H1 (cell line): ENCODE data around the gene SH3GL2. TPM values are rescaled to one million over a fixed set of nuclear protein-coding genes. Genes with fewer than 3 reads are reported as not detected.

Experiments used
- CTCF ChIA-PET: fragments of 300-600 bp; sonication (Branson Sonifier 250); formaldehyde crosslinking; loops from one replicate; lab custom pipeline; 2021; ENCODE audit not compliant: partially characterized antibody; lab: Charles Lee
- POLR2A ChIA-PET: fragments of 300-600 bp; sonication (Branson Sonifier 250); formaldehyde crosslinking; loops from one replicate; lab custom pipeline; 2021; ENCODE audit warnings: inconsistent platforms; ENCODE audit not compliant: partially characterized antibody; lab: Charles Lee
- DNase-seq, 2 experiments: peaks; one replicate each; pipeline versions ENCODE4 v3.0.0 to v3.0.0-alpha.2; 2010 to 2022; ENCODE audit warnings: low spot score in 2 of 2, low read depth in 1 of 2, mixed read lengths in 1 of 2
- FAIRE-seq: peaks from 2 replicates; lab custom pipeline; 2011; peaks lifted over from hg19 to GRCh38; lab: Jason Lieb, UNC
- H2AFZ ChIP-seq: 2 replicates; pipeline ENCODE4 v1.8.1; 2012; ENCODE audit warnings: low read length, inconsistent platforms
- H2AK5ac ChIP-seq: 2 replicates; pipeline ENCODE4 v1.6.1; 2013; ENCODE audit warnings: low read depth, low read length
- H2BK120ac ChIP-seq: replicated peaks from 2 replicates; pipeline ENCODE3; 2013; ENCODE audit warnings: low read depth, low read length, inconsistent platforms
- H2BK12ac ChIP-seq: 2 replicates; pipeline ENCODE4 v1.6.1; 2013; ENCODE audit warnings: low read depth, low read length
- H2BK15ac ChIP-seq: 2 replicates; pipeline ENCODE4 v1.6.1; 2013; ENCODE audit warnings: low read length
- H2BK20ac ChIP-seq: 2 replicates; pipeline ENCODE4 v1.6.1; 2013; ENCODE audit warnings: low read length
- H2BK5ac ChIP-seq: 2 replicates; pipeline ENCODE4 v1.6.1; 2013; ENCODE audit warnings: low read depth, low read length
- H3K14ac ChIP-seq: 2 replicates; pipeline ENCODE4 v1.6.1; 2013; ENCODE audit warnings: inconsistent platforms; ENCODE audit not compliant: insufficient read length
- H3K18ac ChIP-seq: 2 replicates; pipeline ENCODE4 v1.6.1; 2013; ENCODE audit warnings: low read length; ENCODE audit errors: extremely low read depth
- H3K23ac ChIP-seq: 2 replicates; pipeline ENCODE4 v1.6.1; 2013; ENCODE audit warnings: inconsistent platforms; ENCODE audit not compliant: insufficient read length
- H3K23me2 ChIP-seq: 2 replicates; pipeline ENCODE4 v1.6.1; 2013; ENCODE audit warnings: low read depth, low read length
- H3K27ac ChIP-seq: 2 replicates; pipeline ENCODE4 v1.6.1; 2011; ENCODE audit warnings: low read depth, low read length, inconsistent platforms
- H3K27me3 ChIP-seq, 4 experiments: replicated peaks in 1 of 4; 1 replicate in 1 of 4; 2 replicates in 3 of 4; pipeline versions ENCODE4 v1.6.1 to v1.8.1; 2011 to 2013; ENCODE audit warnings: low read length in 3 of 4, mild to moderate bottlenecking in 3 of 4, inconsistent platforms in 2 of 4, mixed read lengths in 2 of 4, moderate library complexity in 1 of 4; ENCODE audit not compliant: control insufficient read depth in 3 of 4, insufficient read depth in 3 of 4; ENCODE audit errors: extremely low read depth in 1 of 4
- H3K36me3 ChIP-seq, 4 experiments: 2 replicates each; pipeline versions ENCODE4 v1.6.1 to v1.8.1; 2011 to 2013; ENCODE audit warnings: mild to moderate bottlenecking in 4 of 4, low read length in 3 of 4, moderate library complexity in 2 of 4, control low read depth in 1 of 4, inconsistent platforms in 1 of 4; ENCODE audit not compliant: insufficient read depth in 4 of 4, control insufficient read depth in 2 of 4
- H3K4ac ChIP-seq: replicated peaks from 2 replicates; pipeline ENCODE3; 2013; ENCODE audit warnings: low read length, low read depth, mixed read lengths, inconsistent platforms; ENCODE audit not compliant: insufficient read length
- H3K4me1 ChIP-seq, 4 experiments: replicated peaks in 1 of 4; 1 replicate in 1 of 4; 2 replicates in 3 of 4; pipeline versions ENCODE4 v1.6.1 to v1.8.1; 2011 to 2013; ENCODE audit warnings: low read length in 3 of 4, inconsistent platforms in 2 of 4, mixed read lengths in 1 of 4; ENCODE audit not compliant: insufficient read depth in 4 of 4, control insufficient read depth in 3 of 4
- H3K4me2 ChIP-seq, 2 experiments: 2 replicates each; pipeline versions ENCODE4 v1.6.1 to v1.8.1; 2011 to 2013; ENCODE audit warnings: low read depth in 2 of 2, low read length in 2 of 2, control low read depth in 1 of 2, inconsistent platforms in 1 of 2, mild to moderate bottlenecking in 1 of 2; ENCODE audit not compliant: insufficient read depth in 1 of 2
- H3K4me3 ChIP-seq, 4 experiments: fragments of 200-600, 300-600 bp in 1 of 4; sonication (generic), shearing (Covaris generic), sonication (Bioruptor Twin) in 1 of 4; 2 replicates each; pipeline versions ENCODE4 v1.5.1 to v1.8.1; 2011 to 2016; ENCODE audit warnings: low read length in 4 of 4, low read depth in 3 of 4, control low read depth in 2 of 4, inconsistent platforms in 2 of 4, mild to moderate bottlenecking in 2 of 4, mixed read lengths in 1 of 4, moderate library complexity in 1 of 4; ENCODE audit not compliant: insufficient read depth in 2 of 4; ENCODE audit errors: extremely low read depth in 1 of 4
- H3K56ac ChIP-seq: replicated peaks from 2 replicates; pipeline ENCODE3; 2013; ENCODE audit warnings: low read depth, mild to moderate bottlenecking, mixed read lengths, low read length, inconsistent platforms; ENCODE audit not compliant: insufficient read length
- H3K79me1 ChIP-seq: 2 replicates; pipeline ENCODE4 v1.6.1; 2013; ENCODE audit warnings: low read depth, low read length, control low read depth
- H3K79me2 ChIP-seq, 2 experiments: 2 replicates each; pipeline versions ENCODE4 v1.6.1 to v1.8.1; 2012 to 2013; ENCODE audit warnings: low read length in 2 of 2, mild to moderate bottlenecking in 2 of 2, inconsistent platforms in 1 of 2; ENCODE audit not compliant: insufficient read depth in 2 of 2, control insufficient read depth in 1 of 2
- H3K9ac ChIP-seq, 4 experiments: replicated peaks in 1 of 4; 1 replicate in 1 of 4; 2 replicates in 3 of 4; pipeline versions ENCODE4 v1.6.1 to v1.8.1; 2011 to 2013; ENCODE audit warnings: low read depth in 3 of 4, low read length in 3 of 4, control low read depth in 2 of 4, mild to moderate bottlenecking in 2 of 4, moderate library complexity in 2 of 4, inconsistent platforms in 1 of 4; ENCODE audit errors: extremely low read depth in 1 of 4
- H3K9me3 ChIP-seq, 2 experiments: 2 replicates each; pipeline versions ENCODE4 v1.6.1 to v1.8.1; 2012 to 2013; ENCODE audit warnings: mild to moderate bottlenecking in 2 of 2, moderate library complexity in 2 of 2, control low read depth in 1 of 2, inconsistent platforms in 1 of 2, low read depth in 1 of 2, low read length in 1 of 2, mixed read lengths in 1 of 2; ENCODE audit not compliant: insufficient read depth in 2 of 2
- H4K20me1 ChIP-seq, 2 experiments: replicated peaks in 1 of 2; 2 replicates each; pipeline versions ENCODE3 to v1.8.1; 2011 to 2013; ENCODE audit warnings: inconsistent platforms in 2 of 2, low read length in 2 of 2, mild to moderate bottlenecking in 1 of 2; ENCODE audit not compliant: insufficient read depth in 2 of 2, control insufficient read depth in 1 of 2
- H4K5ac ChIP-seq: 2 replicates; pipeline ENCODE4 v1.6.1; 2013; ENCODE audit warnings: low read length, low read depth, mixed read lengths, inconsistent platforms; ENCODE audit not compliant: insufficient read length
- H4K8ac ChIP-seq: 2 replicates; pipeline ENCODE4 v1.8.0; 2013; ENCODE audit warnings: mild to moderate bottlenecking, moderate library complexity, low read length, inconsistent platforms; ENCODE audit not compliant: insufficient read depth; ENCODE audit errors: extremely low read depth
- H4K91ac ChIP-seq: replicated peaks from 2 replicates; pipeline ENCODE3; 2013; ENCODE audit warnings: low read length, mixed read lengths, inconsistent platforms; ENCODE audit not compliant: insufficient read length
- CBX8 ChIP-seq: fragments of 300-800, 300-1000 bp; sonication (generic); IDR thresholded peaks from 2 replicates; pipeline ENCODE4 v1.7.1; 2016; ENCODE audit warnings: low read depth, low read length, borderline replicate concordance
- CHD2 ChIP-seq: IDR thresholded peaks from 2 replicates; pipeline ENCODE4 v1.6.1; 2012; ENCODE audit warnings: low read length, improper control_type of control experiment
- CTBP2 ChIP-seq: IDR thresholded peaks from 2 replicates; pipeline ENCODE4 v1.7.0; 2011; ENCODE audit warnings: borderline replicate concordance, mild to moderate bottlenecking, moderate library complexity, mixed read lengths, low read length; ENCODE audit not compliant: insufficient read depth, insufficient read length
- EGR1 ChIP-seq: IDR thresholded peaks from 2 replicates; pipeline ENCODE4 v1.6.1; 2011; ENCODE audit warnings: low read depth, low read length, borderline replicate concordance
- HDAC6 ChIP-seq: IDR thresholded peaks from one replicate; pipeline ENCODE4 v1.7.1; 2012; ENCODE audit warnings: low read depth, mild to moderate bottlenecking, inconsistent platforms, low read length, moderate library complexity
- MAX ChIP-seq: IDR thresholded peaks from 2 replicates; pipeline ENCODE4 v1.6.1; 2012; ENCODE audit warnings: inconsistent platforms
- PHF8 ChIP-seq: fragments of 200-600 bp; sonication (generic); conservative IDR thresholded peaks from 2 replicates; pipeline ENCODE4 v1.7.1; 2012; ENCODE audit warnings: low read depth, mild to moderate bottlenecking, inconsistent platforms, low read length, moderate library complexity
- RAD21 ChIP-seq, 2 experiments: IDR thresholded peaks in 1 of 2; conservative IDR thresholded peaks in 1 of 2; 2 replicates each; pipeline ENCODE4 v1.6.1; 2011; ENCODE audit warnings: low read depth in 2 of 2, low read length in 2 of 2, improper control_type of control experiment in 1 of 2, inconsistent platforms in 1 of 2, mild to moderate bottlenecking in 1 of 2, moderate library complexity in 1 of 2
- RBBP5 ChIP-seq: IDR thresholded peaks from 2 replicates; pipeline ENCODE4 v1.7.1; 2012; ENCODE audit warnings: low read depth, mild to moderate bottlenecking, inconsistent platforms, low read length, moderate library complexity, borderline replicate concordance
- SP1 ChIP-seq: IDR thresholded peaks from 2 replicates; pipeline ENCODE4 v1.6.1; 2011; ENCODE audit warnings: low read depth, low read length
- SUZ12 ChIP-seq: fragments of 200-600 bp; sonication (generic); IDR thresholded peaks from 2 replicates; pipeline ENCODE4 v1.6.1; 2012; ENCODE audit warnings: mild to moderate bottlenecking, inconsistent platforms, low read length, moderate library complexity, mixed read lengths
- TBP ChIP-seq: IDR thresholded peaks from 2 replicates; pipeline ENCODE4 v1.6.1; 2011; ENCODE audit warnings: low read depth, low read length, improper control_type of control experiment
- TEAD4 ChIP-seq: IDR thresholded peaks from 2 replicates; pipeline ENCODE4 v1.6.1; 2012; ENCODE audit warnings: low read depth, low read length, inconsistent platforms, mixed read lengths
- YY1 ChIP-seq: IDR thresholded peaks from 2 replicates; pipeline ENCODE4 v1.6.1; 2011; ENCODE audit warnings: low read depth, mild to moderate bottlenecking, low read length
- WGBS, 2 experiments: shearing (Covaris generic) in 1 of 2; methylation state at CpG; one replicate each; pipeline versions ENCODE4 v1.1.6 to v1.1.7; 2013 to 2015; ENCODE audit warnings: low lambda C conversion rate in 2 of 2, mixed read lengths in 2 of 2, inconsistent platforms in 1 of 2, low coverage in 1 of 2, missing lambda C conversion rate in 1 of 2; ENCODE audit not compliant: insufficient replicate concordance in 2 of 2, insufficient coverage in 1 of 2, insufficient read length in 1 of 2; ENCODE audit errors: extremely low coverage in 1 of 2, missing lambda C conversion rate in 1 of 2; 5-methylcytosine and 5-hydroxymethylcytosine counted together
- polyA plus RNA-seq, 7 experiments: library from polyadenylated mRNA; depleted of rRNA in 3 of 7; stranded (reverse) in 5 of 7; unstranded in 2 of 7; fragments of >200 nt in 5 of 7; fragments of 200-250 nt in 2 of 7; gene quantifications; 1 replicate in 5 of 7; 2 replicates in 1 of 7; 4 replicates in 1 of 7; pipeline versions ENCODE4 v1.2.1 to v1.2.3, GENCODE V29; 2011 to 2013; ENCODE audit warnings: missing spikeins in 2 of 7, mixed read lengths in 2 of 7
- total RNA-seq: library from RNA; stranded (reverse); fragmentation: NEBNext Ultra II Directional; extraction: Animal tissue kit (Norgen Biotek cat#: 25700); gene quantifications from 2 replicates; pipeline ENCODE4 v1.2.1, GENCODE V29; 2021

Gene SH3GL2
- total and polyA plus RNA-seq, 2 of the 8 experiments (the other 6 are each of a cell fraction or from before 2014, with no cell fraction given), result 4.7 to 5.3 TPM

GRCh38 chr9:17719053-17719452, 140.2 kb downstream of the SH3GL2 start:
- Histone ChIP-seq H3K4me2 (no peak overlapping the region), H2BK20ac (no peak overlapping the region), H2BK5ac (no peak overlapping the region), H2AFZ (no peak overlapping the region), H3K14ac (no peak overlapping the region), H3K4ac (no peak overlapping the region), H3K79me1 (no peaks in the 10 kb centered on the region), H3K9ac (no peak overlapping the region), H4K5ac (no peak overlapping the region), H2BK120ac (no peak overlapping the region), H2BK12ac (no peak overlapping the region), H3K4me3 (no peak overlapping the region), H3K27me3 (no peaks in the 10 kb centered on the region), H3K79me2 (no peaks in the 10 kb centered on the region), H4K91ac (no peak overlapping the region), H3K27ac (no peak overlapping the region), H3K56ac (no peak overlapping the region), H4K8ac (no peak overlapping the region), H3K23ac (no peak overlapping the region), H2BK15ac (no peak overlapping the region), H3K18ac (no peak overlapping the region), H4K20me1 (no peaks in the 10 kb centered on the region), H3K9me3 (no peaks in the 10 kb centered on the region; a peak in 1 of 4 replicates), H2AK5ac (no peak overlapping the region), H3K36me3 (no peaks in the 10 kb centered on the region), H3K4me1 (no peaks in the 10 kb centered on the region), H3K23me2 (no peaks in the 10 kb centered on the region)
- FAIRE-seq, result no peak
- 94% methylated on average over 1 of the region's 1 CpG; no CpG with 5 or more reads in 1 of the 2 experiments for WGBS, 2 experiments
- ChIA-PET POLR2A (no interaction called here), CTCF (interaction anchor here (0.6 to 1.1 kb wide), 2 partner anchors 24 to 576 kb away, joined by 4 to 5 read pairs; no protein-coding TSS in a partner anchor)
- TF ChIP-seq RBBP5, result no peak
- TF ChIP-seq MAX, result no peak
- no peak for TF ChIP-seq SP1
- TF ChIP-seq EGR1, result no peak
- TF ChIP-seq CTBP2, result no peak
- no peak for TF ChIP-seq CHD2
- TF ChIP-seq SUZ12, result no peak
- no peak for TF ChIP-seq RAD21 (IDR thresholded peaks at IDR 0.05 in 1 of 2, conservative IDR thresholded peaks at IDR 0.05 in 1 of 2; ENCODE audit: low read depth in 2 of 2, low read length in 2 of 2)
- no peak for TF ChIP-seq HDAC6
- no peak for TF ChIP-seq YY1
- TF ChIP-seq TBP, result no peak
- no peak for TF ChIP-seq PHF8
- no peak for TF ChIP-seq CBX8
- no peak for TF ChIP-seq TEAD4
- no peak for DNase-seq
